HG03342 (cell line): ENCODE measurements around the gene SNX8.

Experiments used
- ATAC-seq: cut with Tn5 transposase; IDR thresholded peaks from one replicate; pipeline ENCODE4 v1.9.1; 2021; ENCODE audit warnings: mild to moderate bottlenecking, moderate library complexity; ENCODE audit not compliant: unreplicated experiment

SNX8 gene

DNA sequence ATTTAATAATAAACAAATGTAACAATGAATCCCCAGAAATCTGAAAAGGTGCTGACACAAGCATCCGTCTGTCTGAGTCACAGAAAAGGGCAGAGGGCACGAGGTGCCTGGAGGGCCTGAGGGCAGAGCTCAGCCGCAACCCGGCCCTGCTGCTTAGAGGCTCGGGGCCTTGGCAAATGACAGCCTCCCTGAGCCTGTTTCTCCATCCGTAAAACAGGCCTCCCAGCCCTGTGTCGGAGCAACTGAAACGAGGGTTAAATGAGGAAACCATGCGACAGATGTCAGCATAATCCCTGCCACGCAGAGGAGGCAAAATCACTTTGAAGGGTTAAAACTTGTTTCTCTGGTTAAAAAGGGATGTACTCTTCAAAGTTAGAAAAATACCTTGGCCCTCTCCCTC is 47.3 kb downstream of the SNX8 start:
- no peak for ATAC-seq

DNA sequence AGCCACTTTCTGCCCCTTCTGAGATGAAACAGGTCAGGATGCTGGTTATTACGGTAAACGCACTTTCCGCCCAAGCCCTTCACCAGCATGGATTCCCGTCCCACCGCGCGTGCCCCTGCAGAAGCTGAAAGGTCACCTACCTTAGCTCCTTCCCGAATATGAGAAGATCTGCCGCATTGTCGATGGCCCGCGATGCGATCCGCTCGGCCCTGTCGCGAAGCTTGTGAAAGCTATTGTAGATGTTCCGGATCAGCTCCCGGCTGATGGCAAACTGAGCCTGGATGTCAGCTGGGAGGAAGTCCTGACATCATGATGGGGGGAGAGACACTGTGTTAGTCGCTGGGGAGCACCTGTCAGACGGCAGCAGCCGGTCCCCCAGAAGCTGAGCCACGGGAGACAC is 50.1 kb downstream of the SNX8 start:
- no peak for ATAC-seq

DNA sequence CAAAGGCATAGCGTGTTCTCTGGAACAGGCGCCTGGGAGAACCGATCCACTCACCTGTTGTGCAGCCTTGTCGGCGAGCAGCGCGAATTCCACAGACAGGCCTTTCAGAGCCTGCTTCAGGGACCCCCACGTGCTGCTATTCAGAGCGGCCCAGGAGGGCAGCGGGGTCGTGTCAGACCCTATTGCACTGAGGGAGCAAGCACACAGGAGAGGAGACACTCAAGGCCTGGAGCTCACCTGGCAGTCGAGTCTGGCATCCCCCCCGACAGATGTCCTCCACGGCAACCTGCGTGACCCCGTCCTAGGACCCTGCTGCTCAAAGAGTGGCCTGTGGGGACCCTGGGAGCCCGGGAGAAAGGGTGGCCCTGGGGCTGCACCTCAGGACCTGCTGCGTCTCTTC is 51.1 kb downstream of the SNX8 start:
- no peak for ATAC-seq

DNA sequence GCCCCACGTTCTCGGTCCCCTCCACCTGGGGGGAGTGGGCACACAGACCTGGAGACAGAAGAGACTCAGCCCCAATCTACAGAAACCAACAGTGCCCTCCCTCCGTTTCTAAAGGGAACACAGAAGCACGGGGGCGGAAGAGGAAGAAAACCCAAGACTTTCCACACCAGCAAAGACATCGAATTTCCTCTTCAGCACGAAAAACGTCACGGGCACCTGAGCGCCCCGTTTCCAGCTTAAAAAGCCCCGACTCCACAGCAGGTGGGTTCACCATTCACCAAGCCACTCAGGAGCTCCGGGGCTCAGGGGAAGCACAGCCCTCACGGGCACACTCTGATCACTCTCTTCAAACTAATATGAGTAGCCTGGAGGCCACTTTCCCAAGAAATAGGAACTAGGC is 52.6 kb downstream of the SNX8 start:
- no peak for ATAC-seq

DNA sequence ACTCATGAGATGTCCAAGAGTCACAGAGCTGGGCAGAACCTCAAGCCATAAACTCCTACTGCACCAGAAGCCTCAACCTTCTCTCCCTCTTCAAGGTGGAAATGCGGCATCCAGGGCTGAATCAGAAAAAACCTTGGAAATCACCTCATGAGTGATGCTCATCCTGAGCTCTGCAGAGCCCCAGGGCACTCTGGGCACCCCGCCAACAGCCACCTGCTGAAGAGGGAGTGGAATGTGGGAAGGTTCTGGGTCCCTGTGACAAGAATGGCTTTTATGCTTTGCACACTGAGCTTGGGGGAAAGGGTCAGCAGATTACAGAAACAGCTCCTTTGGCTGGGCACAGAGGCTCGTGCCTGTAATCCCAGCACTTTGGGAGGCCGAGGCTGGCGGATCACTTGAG is 53.4 kb downstream of the SNX8 start:
- no peak for ATAC-seq

DNA sequence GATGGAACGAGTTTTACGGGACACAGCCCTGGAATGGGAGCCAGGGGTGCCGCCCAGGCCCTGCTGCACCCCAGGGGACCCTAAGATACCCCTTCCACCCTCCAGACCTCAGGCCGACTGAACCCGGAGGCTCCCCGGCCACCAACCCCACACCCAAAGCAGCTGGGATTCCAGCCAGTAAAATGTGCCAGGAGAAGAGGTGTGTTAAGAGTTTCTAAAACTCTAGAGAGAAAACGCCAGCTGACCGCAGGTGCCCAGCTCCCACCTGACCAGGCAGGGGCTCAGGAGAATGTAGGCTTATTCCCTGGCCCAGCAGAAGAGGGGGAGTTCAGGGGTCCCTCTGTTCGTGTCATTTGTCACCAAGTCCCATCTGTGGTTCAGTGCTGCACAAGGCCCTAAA is 54.8 kb downstream of the SNX8 start:
- ATAC-seq = no peak

GRCh38 chr7:2258661-2259365 is 55.4 kb downstream of the SNX8 start:
- no peak for ATAC-seq

DNA sequence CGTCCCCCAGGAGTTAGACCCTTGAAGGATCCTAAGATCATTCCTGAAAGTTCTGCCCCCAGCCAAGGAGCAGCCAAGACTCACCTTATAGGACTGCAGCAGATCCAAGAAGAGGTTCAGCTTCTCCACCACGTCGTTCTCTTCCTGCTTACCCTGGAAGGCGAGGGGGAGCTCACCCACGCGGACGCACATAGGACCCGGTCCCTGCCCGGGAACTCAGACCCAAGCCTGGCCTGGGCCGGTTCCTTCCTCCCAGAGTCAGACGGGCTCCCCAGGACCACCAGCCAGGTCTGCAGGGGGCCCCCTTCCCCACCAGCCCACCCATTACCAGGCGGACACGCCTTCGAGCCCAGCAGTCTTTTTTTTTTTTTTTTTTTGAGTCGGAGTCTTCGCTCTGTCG is 56.6 kb downstream of the SNX8 start:
- no peak for ATAC-seq

GRCh38 chr7:2257046-2257551 is 57.1 kb downstream of the SNX8 start:
- no peak for ATAC-seq

- ATAC-seq = no peak
Measured at GRCh38 chr7:2256306-2257045, 57.8 kb downstream of the SNX8 start.

- no peak for ATAC-seq
Measured at GRCh38 chr7:2255145-2256139, 58.8 kb downstream of the SNX8 start.

- ATAC-seq = no peak
Measured at GRCh38 chr7:2254429-2255144, 59.7 kb downstream of the SNX8 start.

DNA sequence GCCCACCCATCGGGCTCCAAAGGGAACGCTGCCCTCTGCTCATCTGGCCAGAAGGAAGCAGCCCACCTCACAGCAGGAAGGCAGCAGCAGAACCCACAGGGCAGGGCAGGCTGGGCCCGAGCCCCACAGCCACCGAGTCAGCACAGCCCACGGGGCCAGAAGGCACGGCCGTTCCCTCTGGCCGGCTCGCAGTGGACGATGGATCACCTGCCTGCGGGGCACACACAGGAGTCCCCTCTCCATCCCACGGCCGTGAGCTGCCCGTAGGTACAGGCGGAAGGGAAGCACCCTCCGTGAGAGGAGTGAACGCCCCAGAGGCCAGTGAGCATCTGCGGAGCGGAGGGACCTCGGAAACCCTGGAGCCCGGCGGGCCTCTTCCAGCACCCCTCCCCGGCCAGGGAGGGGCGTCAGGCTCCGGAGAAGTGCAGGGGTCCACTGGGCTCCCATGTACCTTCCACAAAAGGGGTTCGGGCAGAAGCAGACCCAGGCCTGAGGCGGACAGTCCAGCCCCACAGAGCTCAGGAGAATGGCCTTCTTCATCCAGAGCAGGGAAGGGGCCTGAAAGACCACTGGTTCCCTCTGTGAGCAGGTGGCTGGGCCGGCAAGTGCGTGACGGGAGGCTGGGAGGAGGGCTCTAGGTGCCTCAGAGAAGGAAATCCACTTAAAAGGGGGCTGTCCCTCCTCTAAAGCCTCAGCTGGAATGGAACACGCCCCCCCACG is 60.6 kb downstream of the SNX8 start:
- ATAC-seq = no peak

DNA sequence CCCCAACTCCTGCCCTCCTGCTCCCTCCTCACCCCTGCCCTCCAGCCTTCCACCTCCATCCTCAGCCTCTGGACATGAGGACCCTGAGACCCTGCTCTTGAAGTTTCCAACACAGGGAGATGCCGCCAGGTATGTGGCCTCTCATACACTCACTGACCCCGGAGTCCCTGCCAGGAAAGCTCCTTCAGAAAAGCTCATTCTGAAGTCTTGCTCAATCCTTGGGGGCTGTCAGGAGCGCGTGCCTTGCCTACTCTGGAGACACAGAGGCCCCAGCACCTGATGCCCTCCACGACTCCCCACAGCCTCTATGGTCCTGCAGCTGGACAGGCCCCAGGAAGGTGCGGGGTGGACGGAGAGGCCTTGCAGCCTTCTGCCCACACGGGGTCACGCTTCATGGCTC is 61.2 kb downstream of the SNX8 start:
- ATAC-seq = no peak

- ATAC-seq = no peak
Measured at GRCh38 chr7:2251841-2252771, 62.1 kb downstream of the SNX8 start.

GRCh38 chr7:2251381-2251780 is 62.9 kb downstream of the SNX8 start:
- ATAC-seq = no peak

GRCh38 chr7:2249744-2250323 is 64.4 kb downstream of the SNX8 start:
- no peak for ATAC-seq

GRCh38 chr7:2248984-2249694 is 65.1 kb downstream of the SNX8 start:
- no peak for ATAC-seq
